ENCODE results near the gene SLC7A10. TPM values are rescaled to one million over a fixed set of nuclear protein-coding genes. Genes with fewer than 3 reads are reported as not detected.

The SLC7A10 gene
- polyA plus RNA-seq, 1 donor from 2014 or later = not detected

- H3K27ac ChIP-seq (ENCODE audit: low read length) = no peak overlapping the region
- H3K36me3 ChIP-seq (ENCODE audit: insufficient read depth, low read length) = no peaks in the 10 kb centered on the region
- no peaks in the 10 kb centered on the region for H3K79me2 ChIP-seq (replicated peaks; ENCODE audit: insufficient read depth, low read length)
- H3F3A ChIP-seq (ENCODE audit: insufficient read depth, low read length, poor library complexity, severe bottlenecking) = no peaks in the 10 kb centered on the region
- TF ChIP-seq, protein P1, sequence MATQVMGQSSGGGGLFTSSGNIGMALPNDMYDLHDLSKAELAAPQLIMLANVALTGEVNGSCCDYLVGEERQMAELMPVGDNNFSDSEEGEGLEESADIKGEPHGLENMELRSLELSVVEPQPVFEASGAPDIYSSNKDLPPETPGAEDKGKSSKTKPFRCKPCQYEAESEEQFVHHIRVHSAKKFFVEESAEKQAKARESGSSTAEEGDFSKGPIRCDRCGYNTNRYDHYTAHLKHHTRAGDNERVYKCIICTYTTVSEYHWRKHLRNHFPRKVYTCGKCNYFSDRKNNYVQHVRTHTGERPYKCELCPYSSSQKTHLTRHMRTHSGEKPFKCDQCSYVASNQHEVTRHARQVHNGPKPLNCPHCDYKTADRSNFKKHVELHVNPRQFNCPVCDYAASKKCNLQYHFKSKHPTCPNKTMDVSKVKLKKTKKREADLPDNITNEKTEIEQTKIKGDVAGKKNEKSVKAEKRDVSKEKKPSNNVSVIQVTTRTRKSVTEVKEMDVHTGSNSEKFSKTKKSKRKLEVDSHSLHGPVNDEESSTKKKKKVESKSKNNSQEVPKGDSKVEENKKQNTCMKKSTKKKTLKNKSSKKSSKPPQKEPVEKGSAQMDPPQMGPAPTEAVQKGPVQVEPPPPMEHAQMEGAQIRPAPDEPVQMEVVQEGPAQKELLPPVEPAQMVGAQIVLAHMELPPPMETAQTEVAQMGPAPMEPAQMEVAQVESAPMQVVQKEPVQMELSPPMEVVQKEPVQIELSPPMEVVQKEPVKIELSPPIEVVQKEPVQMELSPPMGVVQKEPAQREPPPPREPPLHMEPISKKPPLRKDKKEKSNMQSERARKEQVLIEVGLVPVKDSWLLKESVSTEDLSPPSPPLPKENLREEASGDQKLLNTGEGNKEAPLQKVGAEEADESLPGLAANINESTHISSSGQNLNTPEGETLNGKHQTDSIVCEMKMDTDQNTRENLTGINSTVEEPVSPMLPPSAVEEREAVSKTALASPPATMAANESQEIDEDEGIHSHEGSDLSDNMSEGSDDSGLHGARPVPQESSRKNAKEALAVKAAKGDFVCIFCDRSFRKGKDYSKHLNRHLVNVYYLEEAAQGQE (IDR thresholded peaks at IDR 0.05; ENCODE audit: borderline replicate concordance) = no peak
- TF ChIP-seq EP300 (conservative IDR thresholded peaks at IDR 0.05; ENCODE audit: poor library complexity, severe bottlenecking) = no peak
- TF ChIP-seq EZH2 (IDR thresholded peaks at IDR 0.05; ENCODE audit: borderline replicate concordance, insufficient read depth, low read length, poor library complexity, severe bottlenecking) = no peak
- TF ChIP-seq TAF1 (IDR thresholded peaks at IDR 0.05; ENCODE audit: low read depth) = no peak
- TF ChIP-seq RAD21 (conservative IDR thresholded peaks at IDR 0.05) = no peak
- TF ChIP-seq POLR2AphosphoS5 (IDR thresholded peaks at IDR 0.05) = no peak
- TF ChIP-seq SMC3 (conservative IDR thresholded peaks at IDR 0.05; ENCODE audit: poor library complexity) = no peak
- no peak for TF ChIP-seq MXI1 (conservative IDR thresholded peaks at IDR 0.05; ENCODE audit: poor library complexity, severe bottlenecking)
- TF ChIP-seq, protein P2, sequence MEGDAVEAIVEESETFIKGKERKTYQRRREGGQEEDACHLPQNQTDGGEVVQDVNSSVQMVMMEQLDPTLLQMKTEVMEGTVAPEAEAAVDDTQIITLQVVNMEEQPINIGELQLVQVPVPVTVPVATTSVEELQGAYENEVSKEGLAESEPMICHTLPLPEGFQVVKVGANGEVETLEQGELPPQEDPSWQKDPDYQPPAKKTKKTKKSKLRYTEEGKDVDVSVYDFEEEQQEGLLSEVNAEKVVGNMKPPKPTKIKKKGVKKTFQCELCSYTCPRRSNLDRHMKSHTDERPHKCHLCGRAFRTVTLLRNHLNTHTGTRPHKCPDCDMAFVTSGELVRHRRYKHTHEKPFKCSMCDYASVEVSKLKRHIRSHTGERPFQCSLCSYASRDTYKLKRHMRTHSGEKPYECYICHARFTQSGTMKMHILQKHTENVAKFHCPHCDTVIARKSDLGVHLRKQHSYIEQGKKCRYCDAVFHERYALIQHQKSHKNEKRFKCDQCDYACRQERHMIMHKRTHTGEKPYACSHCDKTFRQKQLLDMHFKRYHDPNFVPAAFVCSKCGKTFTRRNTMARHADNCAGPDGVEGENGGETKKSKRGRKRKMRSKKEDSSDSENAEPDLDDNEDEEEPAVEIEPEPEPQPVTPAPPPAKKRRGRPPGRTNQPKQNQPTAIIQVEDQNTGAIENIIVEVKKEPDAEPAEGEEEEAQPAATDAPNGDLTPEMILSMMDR (IDR thresholded peaks at IDR 0.05; ENCODE audit: poor library complexity, severe bottlenecking) = no peak
- no peaks in the 10 kb centered on the region for H3K9me2 ChIP-seq (ENCODE audit: insufficient read depth, low read length)
- H3K4me3 ChIP-seq (ENCODE audit: low read length) = peak overlapping the region; percentile 98
- no peaks in the 10 kb centered on the region for H3K27me3 ChIP-seq (ENCODE audit: insufficient read depth, low read depth, low read length)
- H3K9me3 ChIP-seq (ENCODE audit: low read length) = no peaks in the 10 kb centered on the region
- no peak overlapping the region for H2AFZ ChIP-seq (ENCODE audit: low read depth, low read length)
- no peaks in the 10 kb centered on the region for H4K20me1 ChIP-seq (ENCODE audit: insufficient read depth)
- no peak overlapping the region for H3K4me2 ChIP-seq (ENCODE audit: low read length)
- peak overlapping the region; percentile 84 for H3K9ac ChIP-seq (ENCODE audit: low read length)
Measured at GRCh38 chr19:33175156-33175782, 50.4 kb downstream of the SLC7A10 start.

DNA sequence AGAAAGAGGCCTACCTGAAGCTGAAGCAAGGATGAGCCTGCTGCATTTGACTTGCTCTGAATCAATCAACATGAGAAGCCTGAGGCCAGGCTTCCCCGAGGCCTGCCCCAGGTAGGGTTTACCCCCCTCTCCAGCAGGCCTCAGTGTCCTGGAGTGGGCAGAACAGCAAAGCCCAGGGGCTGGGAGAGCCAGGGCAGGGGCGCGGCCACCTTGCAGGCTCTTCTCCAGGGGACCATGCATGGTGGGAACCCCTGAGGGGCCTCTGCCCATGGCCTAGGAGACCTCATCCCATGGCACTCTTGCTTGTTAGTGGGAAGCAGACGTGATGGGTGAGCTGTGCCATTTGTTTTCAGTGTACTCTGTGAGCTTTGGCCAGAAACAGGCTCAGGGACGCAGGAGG, 51.5 kb downstream of the SLC7A10 start:
- Histone ChIP-seq H2AFZ (ENCODE audit: low read depth, low read length) (no peak overlapping the region), H3K27ac (ENCODE audit: low read length) (no peak overlapping the region), H3K27me3 (ENCODE audit: insufficient read depth, low read depth, low read length) (no peaks in the 10 kb centered on the region), H3K9me3 (ENCODE audit: low read length) (peaks cover under 1% of the 10 kb centered on the region), H3F3A (ENCODE audit: insufficient read depth, low read length, poor library complexity, severe bottlenecking) (no peaks in the 10 kb centered on the region), H3K4me2 (ENCODE audit: low read length) (no peak overlapping the region), H3K79me2 (replicated peaks; ENCODE audit: insufficient read depth, low read length) (no peaks in the 10 kb centered on the region), H4K20me1 (ENCODE audit: insufficient read depth) (no peaks in the 10 kb centered on the region), H3K36me3 (ENCODE audit: insufficient read depth, low read length) (no peaks in the 10 kb centered on the region), H3K4me3 (ENCODE audit: low read length) (no peak overlapping the region), H3K9me2 (ENCODE audit: insufficient read depth, low read length) (no peaks in the 10 kb centered on the region), H3K9ac (ENCODE audit: low read length) (no peak overlapping the region)
- TF ChIP-seq, protein P2 (IDR thresholded peaks at IDR 0.05; ENCODE audit: poor library complexity, severe bottlenecking) = no peak
- no peak for TF ChIP-seq RAD21 (conservative IDR thresholded peaks at IDR 0.05)
- no peak for TF ChIP-seq TAF1 (IDR thresholded peaks at IDR 0.05; ENCODE audit: low read depth)
- no peak for TF ChIP-seq EZH2 (IDR thresholded peaks at IDR 0.05; ENCODE audit: borderline replicate concordance, insufficient read depth, low read length, poor library complexity, severe bottlenecking)
- no peak for TF ChIP-seq POLR2AphosphoS5 (IDR thresholded peaks at IDR 0.05)
- no peak for TF ChIP-seq SMC3 (conservative IDR thresholded peaks at IDR 0.05; ENCODE audit: poor library complexity)

Data from neural cell (in vitro differentiated cells).